ENCODE data around the gene RNF222.
"Not testable (repeated sequence)": the region's sequence is repeated elsewhere in the genome, so short reads cannot be mapped to it uniquely, and the experiment has no call there.

Gene RNF222

GRCh38 chr17:8401107-8401506 is 3.5 kb upstream of the RNF222 start:
- no peak for DNase-seq (ENCODE audit: low spot score in 2 of 2)
- Mint-ChIP-seq H3K9me3 (no peaks in the 10 kb centered on the region), H3K4me3 (no peak overlapping the region), H3K27me3 (peaks cover 25% of the 10 kb centered on the region), H3K27ac (no peak overlapping the region), H3K4me1 (no peaks in the 10 kb centered on the region), H3K36me3 (no peaks in the 10 kb centered on the region)
- ATAC-seq (ENCODE audit: low read depth), result no peak

DNA sequence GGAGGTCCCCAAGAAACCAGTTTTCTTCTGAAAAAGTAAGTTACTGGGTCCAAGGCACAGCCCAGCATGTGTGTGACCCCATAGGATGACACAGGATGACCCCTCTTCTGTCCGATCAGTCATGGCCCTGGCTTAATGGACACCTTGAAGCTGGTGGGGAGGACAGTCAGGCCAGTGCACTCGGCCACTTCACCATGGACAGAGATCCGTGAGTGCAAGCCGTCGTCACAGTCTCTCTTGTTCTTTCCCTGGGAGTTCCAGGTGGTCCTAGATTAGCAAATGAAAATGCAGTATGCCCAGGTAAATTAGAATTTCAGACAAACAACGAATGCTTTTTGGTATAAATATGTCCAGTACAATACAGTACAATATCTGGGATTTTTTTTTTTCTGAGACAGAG is 1.4 kb upstream of the RNF222 start:
- Mint-ChIP-seq H3K4me3 (no peak overlapping the region), H3K36me3 (no peaks in the 10 kb centered on the region), H3K4me1 (peaks cover 2% of the 10 kb centered on the region), H3K27ac (no peak overlapping the region), H3K27me3 (peaks cover 24% of the 10 kb centered on the region), H3K9me3 (no peaks in the 10 kb centered on the region)
- DNase-seq (ENCODE audit: low spot score in 2 of 2), result no peak
- no peak for ATAC-seq (ENCODE audit: low read depth)

GRCh38 chr17:8394497-8394896 is 3.1 kb downstream of the RNF222 start:
- Mint-ChIP-seq H3K27ac (peak overlapping the region; percentile 35), H3K27me3 (peaks cover 11% of the 10 kb centered on the region)
- H3K36me3 Mint-ChIP-seq; DNase-seq (ENCODE audit: low spot score in 2 of 2); H3K9me3 Mint-ChIP-seq; ATAC-seq (ENCODE audit: low read depth); H3K4me1 Mint-ChIP-seq; H3K4me3 Mint-ChIP-seq: not testable (repeated sequence)

- H3K27me3 Mint-ChIP-seq, result peaks cover 11% of the 10 kb centered on the region
- peak overlapping the region; percentile 12 for H3K4me3 Mint-ChIP-seq
- H3K36me3 Mint-ChIP-seq, result peaks cover 1% of the 10 kb centered on the region
- peak in 1 of 2 donors; percentile 32 for DNase-seq (ENCODE audit: low spot score in 2 of 2)
- no peaks in the 10 kb centered on the region for H3K9me3 Mint-ChIP-seq
- H3K27ac Mint-ChIP-seq, result peak overlapping the region; percentile 75
- peaks cover 6% of the 10 kb centered on the region for H3K4me1 Mint-ChIP-seq
- ATAC-seq (ENCODE audit: low read depth), result peak; percentile 99
Measured at GRCh38 chr17:8393470-8394231, 4.0 kb downstream of the RNF222 start.

GRCh38 chr17:8392674-8393469 is 4.8 kb downstream of the RNF222 start:
- H3K9me3 Mint-ChIP-seq, result no peaks in the 10 kb centered on the region
- no peak overlapping the region for H3K4me3 Mint-ChIP-seq
- no peak for DNase-seq (ENCODE audit: low spot score in 2 of 2)
- peaks cover 6% of the 10 kb centered on the region for H3K4me1 Mint-ChIP-seq
- peak overlapping the region; percentile 75 for H3K27ac Mint-ChIP-seq
- H3K27me3 Mint-ChIP-seq, result peaks cover 8% of the 10 kb centered on the region
- peaks cover 1% of the 10 kb centered on the region for H3K36me3 Mint-ChIP-seq
- no peak for ATAC-seq (ENCODE audit: low read depth)

GRCh38 chr17:8392274-8392673 is 5.4 kb downstream of the RNF222 start:
- Mint-ChIP-seq H3K4me3 (no peak overlapping the region), H3K27me3 (peaks cover 6% of the 10 kb centered on the region), H3K9me3 (no peaks in the 10 kb centered on the region), H3K27ac (no peak overlapping the region), H3K36me3 (peaks cover 1% of the 10 kb centered on the region), H3K4me1 (peaks cover 6% of the 10 kb centered on the region)
- ATAC-seq (ENCODE audit: low read depth) (no peak), DNase-seq (ENCODE audit: low spot score in 2 of 2) (no peak)

DNA sequence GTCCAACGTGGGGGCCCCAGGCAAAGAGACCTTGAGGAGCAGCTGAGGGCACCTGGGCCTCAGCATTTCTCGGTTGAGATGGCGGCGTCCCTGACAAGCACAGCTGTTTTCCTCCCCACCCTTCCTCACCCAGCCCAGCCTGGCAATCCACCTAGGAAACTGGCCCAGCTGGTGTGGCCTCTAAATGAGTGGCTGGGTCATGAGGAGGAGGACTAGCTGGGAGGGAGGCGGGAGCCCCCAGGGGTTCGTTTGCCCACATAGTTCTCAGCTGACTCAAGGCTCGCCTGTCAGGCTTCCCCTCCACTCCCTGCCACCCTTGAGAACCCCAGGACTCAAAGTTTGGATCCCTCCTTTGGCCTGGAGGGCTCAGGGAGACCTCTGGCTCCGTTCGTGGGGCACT is 5.9 kb downstream of the RNF222 start:
- ATAC-seq (ENCODE audit: low read depth) (no peak), DNase-seq (ENCODE audit: low spot score in 2 of 2) (no peak)
- peaks cover 6% of the 10 kb centered on the region for H3K27me3 Mint-ChIP-seq
- H3K36me3 Mint-ChIP-seq, result peaks cover 1% of the 10 kb centered on the region
- H3K9me3 Mint-ChIP-seq, result no peaks in the 10 kb centered on the region
- H3K4me3 Mint-ChIP-seq, result no peak overlapping the region
- H3K4me1 Mint-ChIP-seq, result peaks cover 6% of the 10 kb centered on the region
- no peak overlapping the region for H3K27ac Mint-ChIP-seq

DNA sequence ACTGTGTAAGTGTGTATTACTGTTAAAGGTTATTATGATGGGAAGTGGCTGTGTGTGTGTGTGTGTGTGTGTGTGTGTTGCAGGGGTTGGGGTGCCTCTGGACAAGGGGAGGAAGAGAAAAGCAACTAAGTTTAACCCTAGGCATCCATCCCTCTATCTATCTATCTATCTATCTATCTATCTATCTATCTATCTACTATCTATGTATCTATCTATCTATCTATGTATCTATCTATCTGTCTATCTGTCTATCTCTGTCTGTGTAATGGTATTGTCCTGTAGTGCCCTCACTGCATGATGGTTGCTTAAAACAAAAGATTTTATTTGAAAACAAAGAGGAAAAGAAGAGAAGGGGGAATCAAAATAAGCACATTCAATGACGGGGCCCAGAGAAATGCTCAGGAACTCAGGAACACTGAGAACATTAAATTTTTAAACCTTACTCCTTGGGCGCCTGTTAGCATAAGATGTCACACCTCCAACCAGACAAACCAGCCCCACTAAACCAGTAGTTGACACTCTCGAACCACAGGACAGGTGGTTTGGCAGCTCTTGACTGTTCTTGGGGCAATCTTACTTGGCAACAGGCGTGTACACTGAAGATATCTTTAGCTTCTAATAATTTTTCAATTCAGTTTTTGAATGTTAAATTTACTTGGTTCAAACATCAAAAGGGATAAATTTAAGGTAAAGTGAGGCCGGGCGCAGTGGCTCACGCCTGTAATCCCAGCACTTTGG is 9.5 kb downstream of the RNF222 start:
- H3K9me3 Mint-ChIP-seq, result no peaks in the 10 kb centered on the region
- peaks cover 1% of the 10 kb centered on the region for H3K36me3 Mint-ChIP-seq
- peaks cover 13% of the 10 kb centered on the region for H3K4me1 Mint-ChIP-seq
- ATAC-seq (ENCODE audit: low read depth), result no peak
- no peaks in the 10 kb centered on the region for H3K27me3 Mint-ChIP-seq
- no peak overlapping the region for H3K27ac Mint-ChIP-seq
- no peak overlapping the region for H3K4me3 Mint-ChIP-seq
- no peak for DNase-seq (ENCODE audit: low spot score in 2 of 2)

DNA sequence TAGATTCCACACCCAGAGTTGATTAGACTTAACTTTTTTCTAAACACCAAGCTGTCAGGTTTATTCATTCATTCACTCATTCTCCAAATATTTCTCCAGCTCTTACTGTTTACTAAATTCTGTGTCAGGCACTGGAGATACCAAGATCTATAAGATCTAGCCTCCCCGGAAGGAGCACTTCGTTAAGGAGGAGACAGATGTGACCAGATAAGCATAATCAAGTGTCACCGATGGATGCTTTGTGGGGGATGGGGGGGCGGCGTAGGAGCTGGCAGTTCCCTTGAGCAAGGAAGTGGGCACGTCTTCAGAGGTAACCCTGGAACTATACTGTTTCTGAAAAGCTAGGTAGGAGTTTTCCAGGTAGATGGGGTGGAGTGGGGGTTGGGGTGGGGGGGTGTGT is 10.8 kb downstream of the RNF222 start:
- Mint-ChIP-seq H3K9me3 (no peaks in the 10 kb centered on the region), H3K4me1 (peaks cover 15% of the 10 kb centered on the region), H3K36me3 (peaks cover 3% of the 10 kb centered on the region), H3K27ac (no peak overlapping the region), H3K27me3 (no peaks in the 10 kb centered on the region), H3K4me3 (no peak overlapping the region)
- ATAC-seq (ENCODE audit: low read depth), result no peak
- DNase-seq (ENCODE audit: low spot score in 2 of 2), result no peak

- H3K36me3 Mint-ChIP-seq, result peaks cover 14% of the 10 kb centered on the region
- DNase-seq (ENCODE audit: low spot score in 2 of 2) (no peak), ATAC-seq (ENCODE audit: low read depth) (no peak)
- H3K9me3 Mint-ChIP-seq, result no peaks in the 10 kb centered on the region
- H3K27me3 Mint-ChIP-seq, result no peaks in the 10 kb centered on the region
- H3K4me3 Mint-ChIP-seq, result no peak overlapping the region
- H3K4me1 Mint-ChIP-seq, result peaks cover 25% of the 10 kb centered on the region
- peak overlapping the region; percentile 17 for H3K27ac Mint-ChIP-seq
Measured at GRCh38 chr17:8384801-8385378, 12.7 kb downstream of the RNF222 start.

DNA sequence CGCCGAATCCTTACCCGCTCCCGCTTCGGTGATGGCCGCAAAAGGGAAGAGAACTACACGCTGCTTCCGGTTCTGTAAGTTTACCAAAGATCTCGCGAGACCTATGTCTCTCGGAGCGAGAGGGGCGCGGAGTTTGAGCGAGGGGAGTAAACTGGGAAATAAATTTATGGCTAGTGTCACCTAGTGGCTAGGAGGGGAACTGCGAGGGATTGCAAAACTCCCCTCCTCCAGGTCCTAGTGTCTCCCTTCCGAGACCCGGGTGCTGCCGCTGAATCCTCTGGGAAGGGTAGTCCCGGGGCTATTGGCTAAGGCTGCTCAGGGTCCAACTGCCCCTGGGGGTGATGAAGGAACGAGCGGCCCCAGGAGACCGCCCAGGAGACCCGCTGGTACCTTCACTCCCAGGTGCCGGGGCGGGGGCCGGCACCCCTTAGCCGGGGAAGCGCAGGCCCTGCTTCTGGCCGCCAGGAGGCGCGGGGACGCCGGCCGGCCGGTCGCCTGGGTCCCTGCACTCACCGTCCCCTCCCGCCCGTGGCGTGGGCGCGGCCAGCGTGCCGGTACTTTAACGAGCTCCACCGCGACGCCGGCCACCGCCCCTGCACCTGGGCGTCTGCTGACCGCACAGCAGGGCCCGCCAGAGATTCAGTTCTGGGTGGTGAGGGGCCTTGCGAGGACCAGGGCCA is 14.3 kb downstream of the RNF222 start, which contains the start of gene RPL26:
Gene RPL26 (minus strand): TSS at position 51 of the 680 bp plus-strand sequence. CDS start 883 bp downstream, outside the sequence.
- H3K4me1 Mint-ChIP-seq, result peaks cover 30% of the 10 kb centered on the region
- H3K27ac Mint-ChIP-seq, result peak within 1 kb of the TSS; percentile 97
- H3K27me3 Mint-ChIP-seq, result no peaks in the 10 kb centered on the region
- peak within 1 kb of the TSS; percentile 94 for H3K4me3 Mint-ChIP-seq
- DNase-seq (ENCODE audit: low spot score in 2 of 2) (peak; percentile 96 to 98), ATAC-seq (ENCODE audit: low read depth) (peak; percentile 86)
- peaks cover 23% of the 10 kb centered on the region for H3K36me3 Mint-ChIP-seq
- H3K9me3 Mint-ChIP-seq, result no peaks in the 10 kb centered on the region

GRCh38 chr17:8382880-8383142 is 14.8 kb downstream of the RNF222 start:
- H3K9me3 Mint-ChIP-seq, result no peaks in the 10 kb centered on the region
- no peak for ATAC-seq (ENCODE audit: low read depth)
- no peaks in the 10 kb centered on the region for H3K27me3 Mint-ChIP-seq
- peaks cover 24% of the 10 kb centered on the region for H3K36me3 Mint-ChIP-seq
- peaks cover 30% of the 10 kb centered on the region for H3K4me1 Mint-ChIP-seq
- H3K27ac Mint-ChIP-seq, result peak overlapping the region; percentile 97
- no peak for DNase-seq (ENCODE audit: low spot score in 2 of 2)
- peak overlapping the region; percentile 94 for H3K4me3 Mint-ChIP-seq

- no peak for ATAC-seq (ENCODE audit: low read depth)
- Mint-ChIP-seq H3K9me3 (no peaks in the 10 kb centered on the region), H3K27me3 (no peaks in the 10 kb centered on the region), H3K4me1 (peaks cover 30% of the 10 kb centered on the region), H3K4me3 (peak overlapping the region; percentile 94), H3K36me3 (peaks cover 24% of the 10 kb centered on the region), H3K27ac (peak overlapping the region; percentile 97)
- DNase-seq (ENCODE audit: low spot score in 2 of 2), result no peak
Measured at GRCh38 chr17:8382052-8382879, 15.4 kb downstream of the RNF222 start.

Measured in memory B cell (primary cell).